H9 (cell line): ENCODE measurements around the gene LAMC1. TPM values are rescaled to one million over a fixed set of nuclear protein-coding genes. Genes with fewer than 3 reads are reported as not detected.

Source experiments
- DNase-seq: peaks from one replicate; pipeline ENCODE4 v3.0.0-alpha.2; 2017
- H2AFZ ChIP-seq: one replicate; pipeline ENCODE4 v1.6.1; 2013; ENCODE audit warnings: mild to moderate bottlenecking, low read length, control low read depth, moderate library complexity
- H2AK5ac ChIP-seq: 2 replicates; pipeline ENCODE4 v1.6.1; 2013; ENCODE audit warnings: low read length, control low read depth, mixed read lengths; ENCODE audit not compliant: insufficient read length
- H2BK120ac ChIP-seq: one replicate; pipeline ENCODE4 v1.6.1; 2013; ENCODE audit warnings: low read depth, mild to moderate bottlenecking, low read length, control low read depth, inconsistent platforms; ENCODE audit not compliant: poor library complexity, severe bottlenecking
- H2BK12ac ChIP-seq: 2 replicates; pipeline ENCODE4 v1.6.1; 2013; ENCODE audit warnings: low read length, control low read depth, mixed read lengths, low read depth; ENCODE audit not compliant: insufficient read length
- H2BK15ac ChIP-seq: 2 replicates; pipeline ENCODE4 v1.6.1; 2013; ENCODE audit warnings: low read depth, low read length, control low read depth
- H2BK20ac ChIP-seq: one replicate; pipeline ENCODE4 v1.6.1; 2013; ENCODE audit warnings: low read depth, mild to moderate bottlenecking, low read length, control low read depth, inconsistent platforms; ENCODE audit not compliant: poor library complexity, severe bottlenecking
- H2BK5ac ChIP-seq: 2 replicates; pipeline ENCODE4 v1.6.1; 2013; ENCODE audit warnings: low read length, control low read depth, mixed read lengths; ENCODE audit not compliant: insufficient read length
- H3K14ac ChIP-seq: 2 replicates; pipeline ENCODE4 v1.6.1; 2013; ENCODE audit warnings: low read length, control low read depth; ENCODE audit not compliant: insufficient read depth
- H3K18ac ChIP-seq: 2 replicates; pipeline ENCODE4 v1.6.1; 2013; ENCODE audit warnings: low read depth, mild to moderate bottlenecking, mixed read lengths, low read length, control low read depth; ENCODE audit not compliant: insufficient read length
- H3K23ac ChIP-seq: 2 replicates; pipeline ENCODE4 v1.6.1; 2013; ENCODE audit warnings: low read length, control low read depth, mixed read lengths, low read depth; ENCODE audit not compliant: insufficient read length
- H3K23me2 ChIP-seq: 2 replicates; pipeline ENCODE4 v1.6.1; 2013; ENCODE audit warnings: low read depth, mild to moderate bottlenecking, mixed read lengths, low read length, control low read depth; ENCODE audit not compliant: insufficient read length, poor library complexity, severe bottlenecking
- H3K27ac ChIP-seq: 2 replicates; pipeline ENCODE4 v1.5.1; 2013; ENCODE audit warnings: low read length, control low read depth, mixed read lengths, low read depth; ENCODE audit not compliant: insufficient read length
- H3K27me3 ChIP-seq: 2 replicates; pipeline ENCODE4 v1.6.1; 2013; ENCODE audit warnings: low read length, control low read depth, inconsistent platforms; ENCODE audit not compliant: insufficient read depth
- H3K4ac ChIP-seq: 2 replicates; pipeline ENCODE4 v1.6.1; 2013; ENCODE audit warnings: low read depth, mild to moderate bottlenecking, control low read depth, inconsistent platforms, low read length, moderate library complexity
- H3K4me1 ChIP-seq: 2 replicates; pipeline ENCODE4 v1.6.1; 2013; ENCODE audit warnings: low read length, control low read depth, inconsistent platforms; ENCODE audit not compliant: insufficient read depth
- H3K4me2 ChIP-seq: 2 replicates; pipeline ENCODE4 v1.6.1; 2013; ENCODE audit warnings: low read length, control low read depth, mixed read lengths; ENCODE audit not compliant: insufficient read length, insufficient read depth
- H3K56ac ChIP-seq: 2 replicates; pipeline ENCODE4 v1.6.1; 2013; ENCODE audit warnings: low read depth, mild to moderate bottlenecking, mixed read lengths, low read length, control low read depth; ENCODE audit not compliant: insufficient read length
- H3K79me1 ChIP-seq: 2 replicates; pipeline ENCODE4 v1.6.1; 2013; ENCODE audit warnings: low read depth, mild to moderate bottlenecking, moderate library complexity, low read length, control low read depth, inconsistent platforms; ENCODE audit not compliant: insufficient read depth, poor library complexity, severe bottlenecking
- H3K79me2 ChIP-seq: 2 replicates; pipeline ENCODE4 v1.6.1; 2013; ENCODE audit warnings: low read length, control low read depth, inconsistent platforms; ENCODE audit not compliant: insufficient read depth
- H3K9ac ChIP-seq: 2 replicates; pipeline ENCODE4 v1.6.1; 2013; ENCODE audit warnings: low read length, control low read depth, mixed read lengths; ENCODE audit not compliant: insufficient read length; ENCODE audit errors: extremely low read depth
- H3K9me3 ChIP-seq: one replicate; pipeline ENCODE4 v1.6.1; 2013; ENCODE audit warnings: low read depth, low read length, inconsistent platforms; ENCODE audit not compliant: control insufficient read depth
- H3T11ph ChIP-seq: one replicate; pipeline ENCODE4 v1.6.1; 2013; ENCODE audit warnings: mild to moderate bottlenecking, low read length, control low read depth, inconsistent platforms
- H4K20me1 ChIP-seq: one replicate; pipeline ENCODE4 v1.6.1; 2013; ENCODE audit not compliant: control insufficient read depth, insufficient read length, insufficient read depth
- H4K5ac ChIP-seq: 2 replicates; pipeline ENCODE4 v1.6.1; 2013; ENCODE audit warnings: low read depth, mild to moderate bottlenecking, mixed read lengths, low read length, control low read depth; ENCODE audit not compliant: insufficient read length
- H4K8ac ChIP-seq: replicated peaks from 2 replicates; pipeline ENCODE4 v1.6.1; 2013; ENCODE audit warnings: low read length, control low read depth, mixed read lengths, low read depth; ENCODE audit not compliant: insufficient read length
- H4K91ac ChIP-seq: 2 replicates; pipeline ENCODE4 v1.6.1; 2013; ENCODE audit warnings: low read depth, mild to moderate bottlenecking, moderate library complexity, mixed read lengths, low read length, control low read depth; ENCODE audit not compliant: insufficient read length
- H3K27ac Mint-ChIP-seq, 3 experiments: 2 replicates in 2 of 3; 3 replicates in 1 of 3; pipeline ENCODE4 v1.8.0; 2020 to 2021; ENCODE audit warnings: mixed read lengths in 3 of 3, mild to moderate bottlenecking in 1 of 3, moderate library complexity in 1 of 3
- H3K27me3 Mint-ChIP-seq: 2 replicates; pipeline ENCODE4 v1.8.0; 2021; ENCODE audit warnings: low read depth, mild to moderate bottlenecking, moderate library complexity, mixed read lengths
- H3K36me3 Mint-ChIP-seq, 3 experiments: 2 replicates in 2 of 3; 3 replicates in 1 of 3; pipeline ENCODE4 v1.8.0; 2020 to 2021; ENCODE audit warnings: low read depth in 3 of 3, mixed read lengths in 3 of 3; ENCODE audit not compliant: insufficient read depth in 1 of 3
- H3K4me1 Mint-ChIP-seq, 2 experiments: 2 replicates each; pipeline ENCODE4 v1.8.0; 2020; ENCODE audit warnings: mixed read lengths in 2 of 2
- H3K4me3 Mint-ChIP-seq, 2 experiments: 2 replicates in 1 of 2; 3 replicates in 1 of 2; pipeline ENCODE4 v1.8.0; 2020 to 2021; ENCODE audit warnings: mild to moderate bottlenecking in 2 of 2, mixed read lengths in 2 of 2, moderate library complexity in 1 of 2
- H3K9me3 Mint-ChIP-seq, 2 experiments: 2 replicates in 1 of 2; 3 replicates in 1 of 2; pipeline ENCODE4 v1.8.0; 2020; ENCODE audit warnings: mild to moderate bottlenecking in 2 of 2, mixed read lengths in 2 of 2, moderate library complexity in 1 of 2
- CTCF ChIP-seq: fragments of 200-600 bp; sonication (generic); conservative IDR thresholded peaks from 3 replicates; pipeline ENCODE4 v1.8.0; 2021; ENCODE audit warnings: antibody characterized with exemption, mild to moderate bottlenecking
- WGBS: extraction: QIAGEN DNeasy Blood & Tissue Kit; methylation state at CpG from one replicate; pipeline ENCODE4 v1.1.7; 2013; ENCODE audit warnings: missing lambda C conversion rate, low lambda C conversion rate, mixed read lengths; ENCODE audit not compliant: insufficient read length; ENCODE audit errors: extremely low coverage; 5-methylcytosine and 5-hydroxymethylcytosine counted together
- total RNA-seq: library from RNA; stranded (reverse); gene quantifications from 2 replicates; pipeline ENCODE4 v1.2.1, GENCODE V29; 2021

The LAMC1 gene
- total RNA-seq, 1 experiment from 2014 or later, result 96.2 TPM

- Histone ChIP-seq H4K91ac (no peak overlapping the region), H3K4me1 (no peaks in the 10 kb centered on the region), H3K4me2 (no peak overlapping the region), H2BK20ac (no peak overlapping the region), H3K4ac (no peak overlapping the region), H3T11ph (no peak overlapping the region), H3K14ac (no peak overlapping the region), H3K27me3 (no peaks in the 10 kb centered on the region), H4K20me1 (no peaks in the 10 kb centered on the region), H2BK5ac (no peak overlapping the region), H3K56ac (no peak overlapping the region), H3K9me3 (no peaks in the 10 kb centered on the region), H3K23me2 (no peaks in the 10 kb centered on the region), H3K27ac (no peak overlapping the region), H3K23ac (no peak overlapping the region), H2BK120ac (no peak overlapping the region), H4K5ac (no peak overlapping the region), H3K9ac (no peak overlapping the region), H3K79me2 (no peaks in the 10 kb centered on the region), H2AFZ (no peak overlapping the region), H3K79me1 (no peaks in the 10 kb centered on the region), H2BK12ac (no peak overlapping the region), H2BK15ac (no peak overlapping the region), H4K8ac (no peak overlapping the region), H3K18ac (no peak overlapping the region), H2AK5ac (no peak overlapping the region)
- DNase-seq, result no peak
- Mint-ChIP-seq H3K36me3 (peaks cover 0 to 6% (median 0%) of the 10 kb centered on the region in 3 experiments; a peak in 1 of 7 replicates), H3K4me1 (peaks cover 4 to 10% of the 10 kb centered on the region in 2 experiments), H3K4me3 (no peak overlapping the region), H3K9me3 (0 out of 5 replicates have a peak, but pooled peaks cover 0 to 7% of the 10 kb centered on the region in 2 experiments), H3K27ac (no peak overlapping the region), H3K27me3 (no peaks in the 10 kb centered on the region)
- TF ChIP-seq CTCF, result no peak
- no CpG with 5 or more reads among the region's 6 CpGs for WGBS
Measured at GRCh38 chr1:182978151-182978853, 44.9 kb upstream of the LAMC1 start.
